Left ventricle myocardium inferior (tissue), 1 donor: ENCODE results near the gene WNK3. TPM values are rescaled to one million over a fixed set of nuclear protein-coding genes. Genes with fewer than 3 reads are reported as not detected.
A peak's percentile ranks its signal among the peaks of the same experiment; 100 is the strongest.
"Not testable (repeated sequence)": the region's sequence is repeated elsewhere in the genome, so short reads cannot be mapped to it uniquely, and the experiment has no call there.

Experiments used
- DNase-seq: peaks from one replicate; pipeline ENCODE4 v3.0.0-alpha.2; 2020
- H3K27ac ChIP-seq: fragments of 200-600 bp; replicated peaks from 2 replicates; pipeline ENCODE4 v1.8.0; 2021
- H3K27me3 ChIP-seq: fragments of 200-600 bp; 2 replicates; pipeline ENCODE4 v1.8.0; 2021; ENCODE audit warnings: low read depth
- H3K36me3 ChIP-seq: fragments of 200-600 bp; 2 replicates; pipeline ENCODE4 v1.8.0; 2021
- H3K4me1 ChIP-seq: fragments of 200-600 bp; 2 replicates; pipeline ENCODE4 v1.8.0; 2021
- H3K4me3 ChIP-seq: fragments of 200-600 bp; 2 replicates; pipeline ENCODE4 v1.8.0; 2021; ENCODE audit warnings: mild to moderate bottlenecking, moderate library complexity
- H3K9me3 ChIP-seq: fragments of 200-600 bp; replicated peaks from 2 replicates; pipeline ENCODE4 v1.8.0; 2021
- intact Hi-C: fragments of 100-400 bp; cut with micrococcal nuclease; formaldehyde crosslinking; loops from one replicate; pipeline ENCODE4 v1.11.0; 2022
- long read RNA-seq: library from polyadenylated mRNA; unstranded; transcript quantifications from one replicate; pipeline ENCODE4 v2.0.0, GENCODE V29; 2021
- total RNA-seq: library from RNA; stranded (reverse); fragmentation: NEBNext Ultra II Directional; extraction: Animal tissue kit (Norgen Biotek cat#: 25700); gene quantifications from one replicate; pipeline ENCODE4 v1.2.1, GENCODE V29; 2021
- TF ChIP-seq, protein P1 (sequence below): fragments of 200-600 bp; IDR thresholded peaks from 2 replicates; pipeline ENCODE4 v1.8.0; 2021; ENCODE audit warnings: antibody characterized with exemption, mild to moderate bottlenecking, borderline replicate concordance
- donor health status: DM: no; HTN: yes; CAD: no; lungs with severe emphysema.

Gene WNK3
- 0.88 TPM for total RNA-seq
- long read RNA-seq, result 0 reads

DNA sequence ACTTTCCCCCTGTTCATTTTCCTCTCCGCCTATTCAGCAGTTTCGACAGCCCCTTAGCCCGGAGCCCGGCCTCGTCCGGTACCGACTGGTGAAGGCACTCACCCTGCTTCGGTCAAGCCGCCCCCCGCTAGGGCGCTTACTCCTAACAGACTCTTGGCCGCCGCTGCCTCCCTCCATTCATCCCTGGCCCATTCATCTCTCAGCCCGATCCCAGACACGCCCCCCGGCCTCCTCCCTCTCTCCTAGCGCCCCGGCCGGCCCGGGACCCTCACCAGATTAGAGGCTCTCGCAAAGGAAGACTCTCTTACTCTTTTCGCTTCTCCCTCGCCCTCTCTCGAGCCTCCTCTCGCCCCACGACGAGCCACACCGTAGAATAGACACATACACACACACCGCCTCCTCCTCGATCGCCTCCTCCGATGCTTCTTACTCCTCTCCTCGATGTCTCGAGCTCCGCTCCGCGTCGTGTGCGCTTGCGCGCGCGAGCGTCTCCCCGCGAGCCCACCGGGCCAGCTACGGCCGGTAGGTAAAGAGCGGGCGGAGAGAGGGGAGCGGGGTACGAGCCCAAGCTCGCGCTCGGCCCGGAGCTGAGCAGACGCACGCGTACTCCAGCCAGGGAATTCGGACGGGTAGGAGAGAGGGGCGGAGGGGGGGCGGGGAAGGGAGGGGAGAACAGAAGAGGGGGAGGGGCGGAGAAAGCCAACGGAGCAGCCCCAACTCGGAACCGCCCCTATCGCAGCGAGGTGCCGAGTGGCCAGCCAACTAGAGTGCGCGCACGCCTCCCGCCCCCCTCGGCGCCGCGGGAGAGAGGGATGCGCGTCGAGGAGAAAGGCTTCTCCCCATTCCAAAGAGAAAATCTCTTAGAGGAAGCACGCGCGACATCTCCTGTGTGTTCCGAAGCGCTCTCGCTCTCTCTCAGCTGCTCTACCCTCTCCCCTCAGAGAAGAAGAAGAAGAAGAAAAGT is at the start of gene WNK3:
TSS of gene WNK3 (minus strand) at position 633 of the 964 bp plus-strand sequence.
- Histone ChIP-seq H3K27me3 (no peaks in the 10 kb centered on the region), H3K27ac (peak within 1 kb of the TSS; percentile 48)

DNA sequence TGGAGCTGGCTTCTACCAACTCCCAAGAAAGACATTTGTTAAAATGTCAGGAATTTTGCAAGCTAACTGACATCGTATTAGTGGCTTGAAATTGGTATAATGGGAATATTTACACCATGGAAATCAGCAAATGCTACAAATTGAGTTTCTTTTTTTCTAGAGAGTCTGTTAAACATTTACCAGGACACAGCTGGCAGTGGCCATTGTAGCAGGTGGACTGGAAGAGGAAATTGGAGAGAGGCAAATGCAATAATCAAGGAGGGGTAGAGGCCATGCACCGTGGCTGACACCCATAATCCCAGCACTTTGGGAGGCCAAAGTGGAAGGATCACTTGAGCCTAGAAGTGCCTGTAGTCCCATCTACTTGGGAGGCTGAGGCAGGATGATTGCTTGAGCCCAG is 49.4 kb upstream of the WNK3 start:
- no peaks in the 10 kb centered on the region for H3K27me3 ChIP-seq
- DNase-seq, result no peak
- TF ChIP-seq, protein P1, sequence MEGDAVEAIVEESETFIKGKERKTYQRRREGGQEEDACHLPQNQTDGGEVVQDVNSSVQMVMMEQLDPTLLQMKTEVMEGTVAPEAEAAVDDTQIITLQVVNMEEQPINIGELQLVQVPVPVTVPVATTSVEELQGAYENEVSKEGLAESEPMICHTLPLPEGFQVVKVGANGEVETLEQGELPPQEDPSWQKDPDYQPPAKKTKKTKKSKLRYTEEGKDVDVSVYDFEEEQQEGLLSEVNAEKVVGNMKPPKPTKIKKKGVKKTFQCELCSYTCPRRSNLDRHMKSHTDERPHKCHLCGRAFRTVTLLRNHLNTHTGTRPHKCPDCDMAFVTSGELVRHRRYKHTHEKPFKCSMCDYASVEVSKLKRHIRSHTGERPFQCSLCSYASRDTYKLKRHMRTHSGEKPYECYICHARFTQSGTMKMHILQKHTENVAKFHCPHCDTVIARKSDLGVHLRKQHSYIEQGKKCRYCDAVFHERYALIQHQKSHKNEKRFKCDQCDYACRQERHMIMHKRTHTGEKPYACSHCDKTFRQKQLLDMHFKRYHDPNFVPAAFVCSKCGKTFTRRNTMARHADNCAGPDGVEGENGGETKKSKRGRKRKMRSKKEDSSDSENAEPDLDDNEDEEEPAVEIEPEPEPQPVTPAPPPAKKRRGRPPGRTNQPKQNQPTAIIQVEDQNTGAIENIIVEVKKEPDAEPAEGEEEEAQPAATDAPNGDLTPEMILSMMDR, result no peak
- no peaks in the 10 kb centered on the region for H3K4me1 ChIP-seq
- no peaks in the 10 kb centered on the region for H3K9me3 ChIP-seq
- no peak overlapping the region for H3K4me3 ChIP-seq
- no peaks in the 10 kb centered on the region for H3K36me3 ChIP-seq
- intact Hi-C loops, result no loop called here
- H3K27ac ChIP-seq, result no peak overlapping the region

More for the DNA sequence above, at the start of gene WNK3:
- H3K4me1 ChIP-seq, result peaks cover 5% of the 10 kb centered on the region
- no peaks in the 10 kb centered on the region for H3K9me3 ChIP-seq
- no peaks in the 10 kb centered on the region for H3K36me3 ChIP-seq
- peak within 1 kb of the TSS; percentile 68 for H3K4me3 ChIP-seq
- TF ChIP-seq, protein P1, result no peak
- DNase-seq, result peak; percentile 71
- intact Hi-C loops, result no loop called here

DNA sequence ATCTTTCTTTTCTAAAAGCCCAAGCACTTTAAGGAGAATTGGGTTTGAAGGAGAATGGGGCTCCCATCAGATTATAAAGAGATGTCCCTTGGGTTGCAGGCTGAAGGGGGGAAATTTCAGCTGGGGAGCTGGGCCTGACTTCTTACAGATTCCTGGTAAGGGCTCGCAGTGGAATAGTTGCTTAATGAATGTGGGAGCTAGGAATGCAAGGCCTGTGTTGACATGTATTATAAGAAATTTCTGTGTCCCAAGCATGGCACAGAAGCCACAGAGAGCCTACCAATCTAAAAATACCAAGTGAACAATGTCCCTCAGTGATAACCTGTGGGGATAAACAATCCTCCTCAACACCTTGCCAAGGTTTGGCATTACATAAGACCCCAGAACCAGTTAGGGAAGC is 39.3 kb upstream of the WNK3 start:
- intact Hi-C loops, result no loop called here
- Histone ChIP-seq H3K36me3 (no peaks in the 10 kb centered on the region), H3K4me3 (no peak overlapping the region), H3K27ac (no peak overlapping the region), H3K4me1 (no peaks in the 10 kb centered on the region), H3K9me3 (no peaks in the 10 kb centered on the region), H3K27me3 (no peaks in the 10 kb centered on the region)
- DNase-seq, result no peak
- TF ChIP-seq, protein P1, result no peak

DNA sequence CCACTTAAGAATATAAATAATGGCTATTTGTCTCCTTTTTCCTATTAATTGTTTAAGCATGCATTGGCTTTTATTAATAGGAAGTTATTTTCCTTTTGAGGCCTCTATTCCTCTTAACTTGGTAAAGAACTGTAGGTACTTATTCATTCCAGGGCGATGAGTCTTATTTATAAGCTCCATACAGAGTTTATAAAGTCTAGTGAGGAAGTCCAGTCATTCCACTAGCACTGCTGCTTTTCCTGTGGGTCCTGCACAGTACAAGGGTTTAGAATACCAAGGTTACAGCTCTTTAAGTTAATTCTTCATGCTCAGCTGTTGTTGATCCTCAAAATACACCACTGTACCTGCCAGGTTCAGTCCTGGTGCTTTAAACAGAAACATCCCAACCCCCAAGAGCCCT is 28.5 kb upstream of the WNK3 start:
- Histone ChIP-seq H3K36me3 (no peaks in the 10 kb centered on the region), H3K4me1 (no peaks in the 10 kb centered on the region), H3K27ac (no peak overlapping the region), H3K4me3 (no peak overlapping the region), H3K9me3 (no peaks in the 10 kb centered on the region), H3K27me3 (no peaks in the 10 kb centered on the region)
- intact Hi-C loops, result loop anchor here (10.0 kb wide), 1 partner anchor 1838 kb away; no protein-coding TSS in a partner anchor
- no peak for DNase-seq
- TF ChIP-seq, protein P1, result no peak

DNA sequence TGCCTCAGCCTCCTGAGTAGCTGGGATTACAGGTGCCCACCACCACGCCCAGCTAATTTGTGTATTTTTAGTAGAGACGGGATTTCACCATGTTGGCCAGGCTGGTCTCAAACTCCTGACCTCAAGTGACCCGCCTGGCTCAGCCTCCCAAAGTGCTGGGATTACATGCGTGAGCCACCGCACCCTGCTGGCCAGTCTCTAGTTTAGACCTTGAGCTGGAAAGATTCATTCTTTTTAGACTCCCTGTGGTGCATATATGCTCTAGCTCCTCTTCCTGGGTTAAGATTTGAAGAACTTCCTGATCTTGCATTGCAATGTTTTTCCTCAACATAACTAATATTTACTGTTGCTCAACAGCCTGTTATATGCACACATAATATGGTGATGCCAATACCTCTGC is 26.8 kb upstream of the WNK3 start:
- H3K4me1 ChIP-seq, H3K4me3 ChIP-seq, DNase-seq, H3K27me3 ChIP-seq, H3K9me3 ChIP-seq, H3K36me3 ChIP-seq, H3K27ac ChIP-seq: not testable (repeated sequence)
- intact Hi-C loops, result loop anchor here (10.0 kb wide), 1 partner anchor 1840 kb away; no protein-coding TSS in a partner anchor

GRCh38 chrX:54359408-54359807 is 1.6 kb upstream of the WNK3 start:
- Histone ChIP-seq H3K36me3 (no peaks in the 10 kb centered on the region), H3K4me3 (peak overlapping the region; percentile 68), H3K27me3 (no peaks in the 10 kb centered on the region), H3K9me3 (no peaks in the 10 kb centered on the region), H3K4me1 (peaks cover 5% of the 10 kb centered on the region), H3K27ac (no peak overlapping the region)
- TF ChIP-seq, protein P1, result no peak
- intact Hi-C loops, result no loop called here
- DNase-seq, result no peak
